H1 (cell line): ENCODE results near the gene CAVIN2. TPM values are rescaled to one million over a fixed set of nuclear protein-coding genes. Genes with fewer than 3 reads are reported as not detected.

Source experiments
- CTCF ChIA-PET: fragments of 300-600 bp; sonication (Branson Sonifier 250); formaldehyde crosslinking; loops from one replicate; lab custom pipeline; 2021; ENCODE audit not compliant: partially characterized antibody; lab: Charles Lee
- POLR2A ChIA-PET: fragments of 300-600 bp; sonication (Branson Sonifier 250); formaldehyde crosslinking; loops from one replicate; lab custom pipeline; 2021; ENCODE audit warnings: inconsistent platforms; ENCODE audit not compliant: partially characterized antibody; lab: Charles Lee
- DNase-seq, 2 experiments: peaks; one replicate each; pipeline versions ENCODE4 v3.0.0 to v3.0.0-alpha.2; 2010 to 2022; ENCODE audit warnings: low spot score in 2 of 2, low read depth in 1 of 2, mixed read lengths in 1 of 2
- FAIRE-seq: peaks from 2 replicates; lab custom pipeline; 2011; peaks lifted over from hg19 to GRCh38; lab: Jason Lieb, UNC
- H2AFZ ChIP-seq: 2 replicates; pipeline ENCODE4 v1.8.1; 2012; ENCODE audit warnings: low read length, inconsistent platforms
- H2AK5ac ChIP-seq: 2 replicates; pipeline ENCODE4 v1.6.1; 2013; ENCODE audit warnings: low read depth, low read length
- H2BK120ac ChIP-seq: replicated peaks from 2 replicates; pipeline ENCODE3; 2013; ENCODE audit warnings: low read depth, low read length, inconsistent platforms
- H2BK12ac ChIP-seq: 2 replicates; pipeline ENCODE4 v1.6.1; 2013; ENCODE audit warnings: low read depth, low read length
- H2BK15ac ChIP-seq: 2 replicates; pipeline ENCODE4 v1.6.1; 2013; ENCODE audit warnings: low read length
- H2BK20ac ChIP-seq: 2 replicates; pipeline ENCODE4 v1.6.1; 2013; ENCODE audit warnings: low read length
- H2BK5ac ChIP-seq: 2 replicates; pipeline ENCODE4 v1.6.1; 2013; ENCODE audit warnings: low read depth, low read length
- H3K14ac ChIP-seq: 2 replicates; pipeline ENCODE4 v1.6.1; 2013; ENCODE audit warnings: inconsistent platforms; ENCODE audit not compliant: insufficient read length
- H3K18ac ChIP-seq: 2 replicates; pipeline ENCODE4 v1.6.1; 2013; ENCODE audit warnings: low read length; ENCODE audit errors: extremely low read depth
- H3K23ac ChIP-seq: 2 replicates; pipeline ENCODE4 v1.6.1; 2013; ENCODE audit warnings: inconsistent platforms; ENCODE audit not compliant: insufficient read length
- H3K23me2 ChIP-seq: 2 replicates; pipeline ENCODE4 v1.6.1; 2013; ENCODE audit warnings: low read depth, low read length
- H3K27ac ChIP-seq: 2 replicates; pipeline ENCODE4 v1.6.1; 2011; ENCODE audit warnings: low read depth, low read length, inconsistent platforms
- H3K27me3 ChIP-seq, 4 experiments: replicated peaks in 1 of 4; 1 replicate in 1 of 4; 2 replicates in 3 of 4; pipeline versions ENCODE4 v1.6.1 to v1.8.1; 2011 to 2013; ENCODE audit warnings: low read length in 3 of 4, mild to moderate bottlenecking in 3 of 4, inconsistent platforms in 2 of 4, mixed read lengths in 2 of 4, moderate library complexity in 1 of 4; ENCODE audit not compliant: control insufficient read depth in 3 of 4, insufficient read depth in 3 of 4; ENCODE audit errors: extremely low read depth in 1 of 4
- H3K36me3 ChIP-seq, 4 experiments: 2 replicates each; pipeline versions ENCODE4 v1.6.1 to v1.8.1; 2011 to 2013; ENCODE audit warnings: mild to moderate bottlenecking in 4 of 4, low read length in 3 of 4, moderate library complexity in 2 of 4, control low read depth in 1 of 4, inconsistent platforms in 1 of 4; ENCODE audit not compliant: insufficient read depth in 4 of 4, control insufficient read depth in 2 of 4
- H3K4ac ChIP-seq: replicated peaks from 2 replicates; pipeline ENCODE3; 2013; ENCODE audit warnings: low read length, low read depth, mixed read lengths, inconsistent platforms; ENCODE audit not compliant: insufficient read length
- H3K4me1 ChIP-seq, 4 experiments: replicated peaks in 1 of 4; 1 replicate in 1 of 4; 2 replicates in 3 of 4; pipeline versions ENCODE4 v1.6.1 to v1.8.1; 2011 to 2013; ENCODE audit warnings: low read length in 3 of 4, inconsistent platforms in 2 of 4, mixed read lengths in 1 of 4; ENCODE audit not compliant: insufficient read depth in 4 of 4, control insufficient read depth in 3 of 4
- H3K4me2 ChIP-seq, 2 experiments: 2 replicates each; pipeline versions ENCODE4 v1.6.1 to v1.8.1; 2011 to 2013; ENCODE audit warnings: low read depth in 2 of 2, low read length in 2 of 2, control low read depth in 1 of 2, inconsistent platforms in 1 of 2, mild to moderate bottlenecking in 1 of 2; ENCODE audit not compliant: insufficient read depth in 1 of 2
- H3K4me3 ChIP-seq, 4 experiments: fragments of 200-600, 300-600 bp in 1 of 4; sonication (generic), shearing (Covaris generic), sonication (Bioruptor Twin) in 1 of 4; 2 replicates each; pipeline versions ENCODE4 v1.5.1 to v1.8.1; 2011 to 2016; ENCODE audit warnings: low read length in 4 of 4, low read depth in 3 of 4, control low read depth in 2 of 4, inconsistent platforms in 2 of 4, mild to moderate bottlenecking in 2 of 4, mixed read lengths in 1 of 4, moderate library complexity in 1 of 4; ENCODE audit not compliant: insufficient read depth in 2 of 4; ENCODE audit errors: extremely low read depth in 1 of 4
- H3K56ac ChIP-seq: replicated peaks from 2 replicates; pipeline ENCODE3; 2013; ENCODE audit warnings: low read depth, mild to moderate bottlenecking, mixed read lengths, low read length, inconsistent platforms; ENCODE audit not compliant: insufficient read length
- H3K79me1 ChIP-seq: 2 replicates; pipeline ENCODE4 v1.6.1; 2013; ENCODE audit warnings: low read depth, low read length, control low read depth
- H3K79me2 ChIP-seq, 2 experiments: 2 replicates each; pipeline versions ENCODE4 v1.6.1 to v1.8.1; 2012 to 2013; ENCODE audit warnings: low read length in 2 of 2, mild to moderate bottlenecking in 2 of 2, inconsistent platforms in 1 of 2; ENCODE audit not compliant: insufficient read depth in 2 of 2, control insufficient read depth in 1 of 2
- H3K9ac ChIP-seq, 4 experiments: replicated peaks in 1 of 4; 1 replicate in 1 of 4; 2 replicates in 3 of 4; pipeline versions ENCODE4 v1.6.1 to v1.8.1; 2011 to 2013; ENCODE audit warnings: low read depth in 3 of 4, low read length in 3 of 4, control low read depth in 2 of 4, mild to moderate bottlenecking in 2 of 4, moderate library complexity in 2 of 4, inconsistent platforms in 1 of 4; ENCODE audit errors: extremely low read depth in 1 of 4
- H3K9me3 ChIP-seq, 2 experiments: 2 replicates each; pipeline versions ENCODE4 v1.6.1 to v1.8.1; 2012 to 2013; ENCODE audit warnings: mild to moderate bottlenecking in 2 of 2, moderate library complexity in 2 of 2, control low read depth in 1 of 2, inconsistent platforms in 1 of 2, low read depth in 1 of 2, low read length in 1 of 2, mixed read lengths in 1 of 2; ENCODE audit not compliant: insufficient read depth in 2 of 2
- H4K20me1 ChIP-seq, 2 experiments: replicated peaks in 1 of 2; 2 replicates each; pipeline versions ENCODE3 to v1.8.1; 2011 to 2013; ENCODE audit warnings: inconsistent platforms in 2 of 2, low read length in 2 of 2, mild to moderate bottlenecking in 1 of 2; ENCODE audit not compliant: insufficient read depth in 2 of 2, control insufficient read depth in 1 of 2
- H4K5ac ChIP-seq: 2 replicates; pipeline ENCODE4 v1.6.1; 2013; ENCODE audit warnings: low read length, low read depth, mixed read lengths, inconsistent platforms; ENCODE audit not compliant: insufficient read length
- H4K8ac ChIP-seq: 2 replicates; pipeline ENCODE4 v1.8.0; 2013; ENCODE audit warnings: mild to moderate bottlenecking, moderate library complexity, low read length, inconsistent platforms; ENCODE audit not compliant: insufficient read depth; ENCODE audit errors: extremely low read depth
- H4K91ac ChIP-seq: replicated peaks from 2 replicates; pipeline ENCODE3; 2013; ENCODE audit warnings: low read length, mixed read lengths, inconsistent platforms; ENCODE audit not compliant: insufficient read length
- BACH1 ChIP-seq: IDR thresholded peaks from 2 replicates; pipeline ENCODE4 v1.6.1; 2012; ENCODE audit warnings: low read length, improper control_type of control experiment
- WGBS, 2 experiments: shearing (Covaris generic) in 1 of 2; methylation state at CpG; one replicate each; pipeline versions ENCODE4 v1.1.6 to v1.1.7; 2013 to 2015; ENCODE audit warnings: low lambda C conversion rate in 2 of 2, mixed read lengths in 2 of 2, inconsistent platforms in 1 of 2, low coverage in 1 of 2, missing lambda C conversion rate in 1 of 2; ENCODE audit not compliant: insufficient replicate concordance in 2 of 2, insufficient coverage in 1 of 2, insufficient read length in 1 of 2; ENCODE audit errors: extremely low coverage in 1 of 2, missing lambda C conversion rate in 1 of 2; 5-methylcytosine and 5-hydroxymethylcytosine counted together
- polyA plus RNA-seq, 7 experiments: library from polyadenylated mRNA; depleted of rRNA in 3 of 7; stranded (reverse) in 5 of 7; unstranded in 2 of 7; fragments of >200 nt in 5 of 7; fragments of 200-250 nt in 2 of 7; gene quantifications; 1 replicate in 5 of 7; 2 replicates in 1 of 7; 4 replicates in 1 of 7; pipeline versions ENCODE4 v1.2.1 to v1.2.3, GENCODE V29; 2011 to 2013; ENCODE audit warnings: missing spikeins in 2 of 7, mixed read lengths in 2 of 7
- total RNA-seq: library from RNA; stranded (reverse); fragmentation: NEBNext Ultra II Directional; extraction: Animal tissue kit (Norgen Biotek cat#: 25700); gene quantifications from 2 replicates; pipeline ENCODE4 v1.2.1, GENCODE V29; 2021

Gene CAVIN2
- total and polyA plus RNA-seq, 2 of the 8 experiments (the other 6 are each of a cell fraction or from before 2014, with no cell fraction given) = 0.03 TPM; not detected in 1

DNA sequence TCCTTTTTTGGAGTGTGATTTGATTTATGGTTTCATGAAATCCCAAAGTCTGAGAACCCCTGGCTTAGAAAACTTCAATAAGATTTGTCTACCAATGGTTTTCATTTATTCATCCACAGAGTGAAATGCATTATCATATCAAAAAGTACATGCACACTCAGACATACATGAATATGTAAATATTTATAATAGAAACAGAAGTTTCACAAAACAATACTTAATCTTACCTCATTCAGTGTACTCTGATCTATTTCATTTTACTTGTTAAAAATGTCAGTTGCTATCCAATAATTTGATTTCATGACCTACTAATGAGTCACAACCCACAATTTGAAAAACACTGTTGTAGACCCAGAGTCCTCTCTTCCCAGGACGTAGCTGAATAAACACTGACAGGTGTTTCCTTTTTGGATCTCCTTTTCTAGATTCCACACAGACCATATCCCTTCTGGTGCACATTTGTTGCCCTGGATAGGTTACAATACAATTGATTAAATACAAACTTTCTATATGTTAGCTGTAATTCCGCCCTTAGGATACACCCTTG lies 10.4 kb upstream of the CAVIN2 start:
- no peaks in the 10 kb centered on the region; a peak in 1 of 7 replicates for H3K4me1 ChIP-seq
- WGBS, 2 experiments = 87% methylated on average over 2 of the region's 2 CpGs; no CpG with 5 or more reads in 1 of the 2 experiments
- no peak overlapping the region for H3K14ac ChIP-seq
- H2AK5ac ChIP-seq = no peak overlapping the region
- no peaks in the 10 kb centered on the region for H3K9me3 ChIP-seq
- H3K18ac ChIP-seq = no peak overlapping the region
- no peak overlapping the region for H4K8ac ChIP-seq
- CTCF ChIA-PET = interaction anchor here (0.6 to 2.9 kb wide), 5 partner anchors 13 to 45 kb away, joined by 3 to 23 read pairs (median 7); no protein-coding TSS in a partner anchor
- H3K36me3 ChIP-seq = no peaks in the 10 kb centered on the region
- H4K20me1 ChIP-seq = no peaks in the 10 kb centered on the region
- H3K9ac ChIP-seq = no peak overlapping the region
- no peaks in the 10 kb centered on the region for H3K79me2 ChIP-seq
- FAIRE-seq = no peak
- TF ChIP-seq BACH1 = no peak
- TF ChIP-seq, all 59 proteins: peak for 0
- Histone ChIP-seq H3K56ac (no peak overlapping the region), H2BK5ac (no peak overlapping the region), H2BK12ac (no peak overlapping the region), H2BK15ac (no peak overlapping the region), H2BK120ac (no peak overlapping the region), H3K4me2 (no peak overlapping the region), H2BK20ac (no peak overlapping the region), H3K4me3 (no peak overlapping the region), H3K23me2 (no peaks in the 10 kb centered on the region), H4K5ac (no peak overlapping the region), H3K27ac (no peak overlapping the region), H3K27me3 (no peaks in the 10 kb centered on the region), H3K4ac (no peak overlapping the region), H4K91ac (no peak overlapping the region), H2AFZ (no peak overlapping the region), H3K23ac (no peak overlapping the region), H3K79me1 (no peaks in the 10 kb centered on the region)
- DNase-seq = no peak
- POLR2A ChIA-PET = no interaction called here
